OCI-LY1 (cell line): ENCODE data around the gene LIPT1.

Experiments used
- H2AFZ ChIP-seq: fragments of 200-600 bp; sonication (generic), shearing (Covaris generic); 2 replicates; pipeline ENCODE4 v1.6.0; 2014; ENCODE audit warnings: antibody characterized with exemption, mild to moderate bottlenecking, low read length
- H3F3A ChIP-seq: fragments of 200-600 bp; sonication (generic), shearing (Covaris generic); 2 replicates; pipeline ENCODE4 v1.6.0; 2014; ENCODE audit warnings: mild to moderate bottlenecking, antibody characterized with exemption, low read length, moderate library complexity; ENCODE audit not compliant: insufficient read depth
- H3K27ac ChIP-seq: fragments of 200-600 bp; sonication (generic); 2 replicates; pipeline ENCODE4 v1.5.1; 2014; ENCODE audit warnings: low read length, mixed run types, mild to moderate bottlenecking, low read depth; ENCODE audit not compliant: poor library complexity, severe bottlenecking
- H3K27me3 ChIP-seq: fragments of 200-600 bp; sonication (generic); 2 replicates; pipeline ENCODE4 v1.6.0; 2014; ENCODE audit warnings: antibody characterized with exemption, mild to moderate bottlenecking, low read length, moderate library complexity; ENCODE audit not compliant: insufficient read depth
- H3K36me3 ChIP-seq: fragments of 200-600 bp; sonication (generic); 2 replicates; pipeline ENCODE4 v1.6.1; 2014; ENCODE audit warnings: mild to moderate bottlenecking, antibody characterized with exemption, low read length, moderate library complexity, mixed read lengths; ENCODE audit not compliant: insufficient read depth
- H3K4me1 ChIP-seq: fragments of 200-600 bp; sonication (generic); 2 replicates; pipeline ENCODE4 v1.5.1; 2014; ENCODE audit warnings: mild to moderate bottlenecking, low read length, moderate library complexity; ENCODE audit not compliant: insufficient read depth, severe bottlenecking
- H3K4me2 ChIP-seq: fragments of 200-600 bp; sonication (generic), shearing (Covaris generic); 2 replicates; pipeline ENCODE4 v1.6.1; 2014; ENCODE audit warnings: low read length
- H3K4me3 ChIP-seq: fragments of 200-600 bp; sonication (generic); 2 replicates; pipeline ENCODE4 v1.5.1; 2014; ENCODE audit warnings: low read length, low read depth, mild to moderate bottlenecking, mixed read lengths; ENCODE audit not compliant: poor library complexity, severe bottlenecking
- H3K79me2 ChIP-seq: fragments of 200-600 bp; shearing (Covaris generic); 2 replicates; pipeline ENCODE4 v1.6.1; 2016; ENCODE audit warnings: mixed run types, low read length, mixed read lengths; ENCODE audit not compliant: insufficient read depth
- H3K9ac ChIP-seq: fragments of 200-600 bp; sonication (generic), shearing (Covaris generic); 2 replicates; pipeline ENCODE4 v1.6.1; 2014; ENCODE audit warnings: mild to moderate bottlenecking, low read length, mixed read lengths
- H3K9me2 ChIP-seq: fragments of 200-600 bp; sonication (generic), shearing (Covaris generic); 2 replicates; pipeline ENCODE4 v1.6.1; 2014; ENCODE audit warnings: low read depth, mild to moderate bottlenecking, low read length, mixed read lengths
- H3K9me3 ChIP-seq: fragments of 200-600 bp; shearing (Covaris generic); 2 replicates; pipeline ENCODE4 v1.6.1; 2014; ENCODE audit warnings: low read length, mixed read lengths
- H4K20me1 ChIP-seq: fragments of 200-600 bp; sonication (generic), shearing (Covaris generic); 2 replicates; pipeline ENCODE4 v1.6.0; 2016; ENCODE audit warnings: mild to moderate bottlenecking, low read length; ENCODE audit not compliant: insufficient read depth
- EZH2 ChIP-seq: fragments of 200-600 bp; sonication (generic), shearing (Covaris generic); IDR thresholded peaks from 2 replicates; pipeline ENCODE4 v1.8.0; 2017; ENCODE audit warnings: borderline replicate concordance, mixed run types, mild to moderate bottlenecking, antibody characterized with exemption, low read length, moderate library complexity, mixed read lengths
- TF ChIP-seq, protein P1 (sequence below): fragments of 200-600 bp; sonication (generic), shearing (Covaris generic); IDR thresholded peaks from 2 replicates; pipeline ENCODE4 v1.5.1; 2017; ENCODE audit warnings: mild to moderate bottlenecking, antibody characterized with exemption, low read length, moderate library complexity, mixed read lengths

LIPT1 gene

DNA sequence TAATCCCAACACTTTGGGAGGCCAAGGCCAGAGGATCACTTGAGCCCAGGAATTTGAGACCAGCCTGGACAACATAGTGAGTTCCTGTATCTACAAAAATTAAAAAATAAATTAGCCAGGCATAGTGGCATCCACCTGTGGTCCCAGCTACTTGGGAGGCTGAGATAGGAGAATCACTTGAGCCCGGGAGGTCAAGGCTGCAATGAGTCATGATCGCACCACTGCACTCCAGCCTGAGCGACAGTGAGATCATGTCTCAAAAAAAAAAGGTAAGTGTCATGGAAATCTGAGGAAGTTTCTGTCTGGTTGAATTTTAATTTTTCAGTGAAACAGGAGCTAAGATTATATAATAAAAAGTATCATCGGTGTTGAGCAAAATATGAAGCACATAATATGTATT is 15.8 kb upstream of the LIPT1 start:
- Histone ChIP-seq H2AFZ (no peak overlapping the region), H4K20me1 (no peaks in the 10 kb centered on the region), H3K27me3 (no peaks in the 10 kb centered on the region), H3K4me2 (no peak overlapping the region), H3K9ac (no peak overlapping the region), H3K79me2 (0 out of 2 replicates have a peak, but pooled peaks cover 3% of the 10 kb centered on the region), H3K4me3 (no peak overlapping the region), H3K9me3 (no peaks in the 10 kb centered on the region), H3K9me2 (no peaks in the 10 kb centered on the region), H3K36me3 (no peaks in the 10 kb centered on the region), H3K27ac (no peak overlapping the region), H3K4me1 (peaks cover 22% of the 10 kb centered on the region), H3F3A (no peaks in the 10 kb centered on the region)
- TF ChIP-seq, protein P1, sequence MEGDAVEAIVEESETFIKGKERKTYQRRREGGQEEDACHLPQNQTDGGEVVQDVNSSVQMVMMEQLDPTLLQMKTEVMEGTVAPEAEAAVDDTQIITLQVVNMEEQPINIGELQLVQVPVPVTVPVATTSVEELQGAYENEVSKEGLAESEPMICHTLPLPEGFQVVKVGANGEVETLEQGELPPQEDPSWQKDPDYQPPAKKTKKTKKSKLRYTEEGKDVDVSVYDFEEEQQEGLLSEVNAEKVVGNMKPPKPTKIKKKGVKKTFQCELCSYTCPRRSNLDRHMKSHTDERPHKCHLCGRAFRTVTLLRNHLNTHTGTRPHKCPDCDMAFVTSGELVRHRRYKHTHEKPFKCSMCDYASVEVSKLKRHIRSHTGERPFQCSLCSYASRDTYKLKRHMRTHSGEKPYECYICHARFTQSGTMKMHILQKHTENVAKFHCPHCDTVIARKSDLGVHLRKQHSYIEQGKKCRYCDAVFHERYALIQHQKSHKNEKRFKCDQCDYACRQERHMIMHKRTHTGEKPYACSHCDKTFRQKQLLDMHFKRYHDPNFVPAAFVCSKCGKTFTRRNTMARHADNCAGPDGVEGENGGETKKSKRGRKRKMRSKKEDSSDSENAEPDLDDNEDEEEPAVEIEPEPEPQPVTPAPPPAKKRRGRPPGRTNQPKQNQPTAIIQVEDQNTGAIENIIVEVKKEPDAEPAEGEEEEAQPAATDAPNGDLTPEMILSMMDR, result no peak
- no peak for TF ChIP-seq EZH2

DNA sequence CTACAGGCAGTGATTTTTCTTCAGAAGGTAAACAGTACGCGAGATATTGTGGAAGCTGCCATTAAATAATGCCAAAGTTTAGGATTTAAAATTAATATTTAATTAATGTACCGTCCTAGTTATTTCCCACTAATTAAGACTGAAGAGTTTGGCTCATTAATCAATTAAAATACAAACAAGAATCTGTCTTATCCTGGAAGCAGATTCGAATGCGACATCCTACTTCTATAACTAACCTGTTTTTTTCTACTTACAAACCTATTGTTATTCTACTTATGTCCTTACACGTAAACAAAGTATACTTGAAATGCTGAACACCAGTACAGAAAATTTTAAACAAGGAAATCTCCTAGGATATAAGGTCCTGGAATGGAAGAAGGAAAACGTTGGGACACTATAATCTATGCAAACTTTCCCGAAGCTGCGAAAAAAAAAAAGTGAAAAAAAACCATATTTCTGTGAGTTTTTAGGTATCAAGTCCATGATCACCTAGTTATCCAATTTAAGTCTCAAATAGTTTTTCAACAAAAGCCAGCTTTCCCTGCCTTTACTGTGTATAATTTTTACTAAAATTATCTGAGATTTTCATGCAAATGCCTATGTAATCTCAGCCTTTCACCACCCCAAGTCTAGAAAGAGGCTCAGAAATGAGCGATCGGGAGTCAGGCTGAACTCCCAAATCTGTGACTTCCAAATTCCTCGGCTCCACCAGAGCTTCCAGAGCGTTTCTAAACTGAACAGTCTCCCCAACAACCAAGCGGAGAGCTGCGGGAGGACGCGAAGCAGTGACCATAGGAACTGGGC is 14.5 kb upstream of the LIPT1 start:
- peak overlapping the region; percentile 43 for H3K27ac ChIP-seq

DNA sequence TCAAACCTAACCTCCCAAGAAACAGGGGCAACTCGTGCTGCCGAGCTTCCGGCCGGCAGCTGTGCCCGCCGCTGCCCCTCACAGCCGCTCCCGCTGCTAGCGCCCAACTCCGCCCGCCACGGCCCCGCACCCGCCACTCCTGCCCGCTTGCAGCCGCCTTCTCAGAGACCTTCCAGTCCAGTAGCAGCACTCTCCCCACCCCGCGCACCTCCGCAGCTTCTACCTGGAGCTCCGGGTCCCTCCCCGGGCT is 14.0 kb upstream of the LIPT1 start:
- H3K27me3 ChIP-seq, result no peaks in the 10 kb centered on the region
- H3K9me3 ChIP-seq, result no peaks in the 10 kb centered on the region
- no peaks in the 10 kb centered on the region for H3K36me3 ChIP-seq
- 0 out of 2 replicates have a peak overlapping the region, but pooled peaks have one; percentile 53 for H2AFZ ChIP-seq
- TF ChIP-seq, protein P1, result no peak
- TF ChIP-seq EZH2, result no peak
- peak overlapping the region; percentile 84 for H3K4me3 ChIP-seq
- no peaks in the 10 kb centered on the region for H4K20me1 ChIP-seq
- H3K27ac ChIP-seq, result peak overlapping the region; percentile 43
- H3K4me1 ChIP-seq, result peaks cover 22% of the 10 kb centered on the region
- H3K9ac ChIP-seq, result peak overlapping the region; percentile 77
- H3K79me2 ChIP-seq, result 0 out of 2 replicates have a peak, but pooled peaks cover 3% of the 10 kb centered on the region
- H3K4me2 ChIP-seq, result peak overlapping the region; percentile 85
- no peaks in the 10 kb centered on the region for H3F3A ChIP-seq
- H3K9me2 ChIP-seq, result no peaks in the 10 kb centered on the region

More for the DNA sequence above, 14.5 kb upstream of the LIPT1 start:
- Histone ChIP-seq H3K4me1 (peaks cover 22% of the 10 kb centered on the region), H3K9me2 (no peaks in the 10 kb centered on the region), H3K79me2 (0 out of 2 replicates have a peak, but pooled peaks cover 3% of the 10 kb centered on the region), H3F3A (no peaks in the 10 kb centered on the region), H3K4me2 (peak overlapping the region; percentile 85), H3K9ac (peak overlapping the region; percentile 77), H3K4me3 (peak overlapping the region; percentile 84), H2AFZ (0 out of 2 replicates have a peak overlapping the region, but pooled peaks have one; percentile 53), H3K9me3 (no peaks in the 10 kb centered on the region), H3K27me3 (no peaks in the 10 kb centered on the region), H4K20me1 (no peaks in the 10 kb centered on the region), H3K36me3 (no peaks in the 10 kb centered on the region)
- TF ChIP-seq EZH2, result no peak
- TF ChIP-seq, protein P1, result no peak
